IMR-90 (cell line): Measurements from ENCODE around the gene SNAP91.

Source experiments
- CEBPB ChIP-seq: IDR thresholded peaks from 2 replicates; pipeline ENCODE4 v1.6.1; 2012; ENCODE audit warnings: low read depth, low read length, improper control_type of control experiment
- CTCF ChIP-seq: conservative IDR thresholded peaks from 2 replicates; pipeline ENCODE4 v1.5.1; 2012; ENCODE audit warnings: mild to moderate bottlenecking, low read depth, low read length, improper control_type of control experiment
- MAZ ChIP-seq: IDR thresholded peaks from 2 replicates; pipeline ENCODE4 v1.6.1; 2012; ENCODE audit warnings: low read depth, mild to moderate bottlenecking, low read length, improper control_type of control experiment, moderate library complexity, borderline replicate concordance
- MXI1 ChIP-seq: IDR thresholded peaks from 2 replicates; pipeline ENCODE4 v1.6.1; 2012; ENCODE audit warnings: low read depth, mild to moderate bottlenecking, low read length, moderate library complexity, borderline replicate concordance
- POLR2A ChIP-seq: IDR thresholded peaks from 2 replicates; pipeline ENCODE4 v1.6.1; 2012; ENCODE audit warnings: mild to moderate bottlenecking, low read depth, low read length
- RCOR1 ChIP-seq: IDR thresholded peaks from 2 replicates; pipeline ENCODE4 v1.6.1; 2012; ENCODE audit warnings: mild to moderate bottlenecking, low read length, improper control_type of control experiment; ENCODE audit not compliant: insufficient replicate concordance
- RFX5 ChIP-seq: IDR thresholded peaks from 2 replicates; pipeline ENCODE4 v1.8.0; 2012; ENCODE audit warnings: low read depth, mild to moderate bottlenecking, low read length, moderate library complexity
- SMC3 ChIP-seq: fragments of 150-350 bp; IDR thresholded peaks from 2 replicates; pipeline ENCODE4 v1.6.1; 2016; ENCODE audit warnings: low read depth, mild to moderate bottlenecking, antibody characterized with exemption, low read length, moderate library complexity
- TF ChIP-seq, protein P1 (sequence below): fragments of 150-350 bp; IDR thresholded peaks from 2 replicates; pipeline ENCODE4 v1.6.1; 2016; ENCODE audit warnings: low read depth, mild to moderate bottlenecking, low read length, moderate library complexity, borderline replicate concordance

- TF ChIP-seq CTCF (no peak), CEBPB (no peak), RCOR1 (no peak), MXI1 (no peak), POLR2A (no peak), RFX5 (no peak), MAZ (no peak), SMC3 (no peak)
- TF ChIP-seq, protein P1, sequence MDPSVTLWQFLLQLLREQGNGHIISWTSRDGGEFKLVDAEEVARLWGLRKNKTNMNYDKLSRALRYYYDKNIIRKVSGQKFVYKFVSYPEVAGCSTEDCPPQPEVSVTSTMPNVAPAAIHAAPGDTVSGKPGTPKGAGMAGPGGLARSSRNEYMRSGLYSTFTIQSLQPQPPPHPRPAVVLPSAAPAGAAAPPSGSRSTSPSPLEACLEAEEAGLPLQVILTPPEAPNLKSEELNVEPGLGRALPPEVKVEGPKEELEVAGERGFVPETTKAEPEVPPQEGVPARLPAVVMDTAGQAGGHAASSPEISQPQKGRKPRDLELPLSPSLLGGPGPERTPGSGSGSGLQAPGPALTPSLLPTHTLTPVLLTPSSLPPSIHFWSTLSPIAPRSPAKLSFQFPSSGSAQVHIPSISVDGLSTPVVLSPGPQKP: no peak
Measured at GRCh38 chr6:83707829-83708545, 914 bp downstream of the SNAP91 start.
